ENCODE measurements around the gene CD200R1L.

DNA sequence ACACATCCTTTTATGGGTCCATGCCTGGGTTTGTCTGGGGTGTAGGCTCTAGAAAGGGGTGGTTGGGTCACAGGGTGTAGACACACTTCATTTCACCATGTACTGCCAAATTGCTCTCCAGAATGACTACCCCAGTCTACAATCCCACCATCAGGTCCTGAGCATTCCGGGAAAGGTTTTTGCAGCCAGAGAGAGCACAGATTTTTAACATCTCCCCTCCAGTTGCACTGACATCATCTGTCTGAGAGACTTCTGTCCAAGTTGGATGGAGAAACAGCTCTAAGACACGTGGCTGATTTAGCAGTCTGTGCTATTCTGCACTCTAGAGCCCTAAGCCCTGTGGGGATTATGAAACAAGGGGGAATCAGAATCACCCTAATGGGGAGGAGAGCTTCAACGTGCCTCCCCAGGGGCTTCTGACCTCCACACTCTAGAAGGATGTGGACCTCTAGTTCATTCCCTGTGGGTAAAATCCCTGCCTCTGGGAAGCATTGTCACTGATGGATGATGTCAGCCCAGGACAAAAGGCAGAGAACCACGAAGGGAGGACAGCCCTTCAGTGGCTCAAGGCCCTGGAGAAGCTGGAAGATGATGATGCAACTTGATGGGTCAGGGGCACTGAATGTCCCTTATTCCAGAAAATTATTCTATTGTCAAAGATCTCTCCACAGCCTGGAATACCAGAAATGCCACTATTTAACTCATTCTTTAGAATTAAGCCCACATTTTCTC lies 71.5 kb downstream of the CD200R1L start:
- TF ChIP-seq, protein P1, sequence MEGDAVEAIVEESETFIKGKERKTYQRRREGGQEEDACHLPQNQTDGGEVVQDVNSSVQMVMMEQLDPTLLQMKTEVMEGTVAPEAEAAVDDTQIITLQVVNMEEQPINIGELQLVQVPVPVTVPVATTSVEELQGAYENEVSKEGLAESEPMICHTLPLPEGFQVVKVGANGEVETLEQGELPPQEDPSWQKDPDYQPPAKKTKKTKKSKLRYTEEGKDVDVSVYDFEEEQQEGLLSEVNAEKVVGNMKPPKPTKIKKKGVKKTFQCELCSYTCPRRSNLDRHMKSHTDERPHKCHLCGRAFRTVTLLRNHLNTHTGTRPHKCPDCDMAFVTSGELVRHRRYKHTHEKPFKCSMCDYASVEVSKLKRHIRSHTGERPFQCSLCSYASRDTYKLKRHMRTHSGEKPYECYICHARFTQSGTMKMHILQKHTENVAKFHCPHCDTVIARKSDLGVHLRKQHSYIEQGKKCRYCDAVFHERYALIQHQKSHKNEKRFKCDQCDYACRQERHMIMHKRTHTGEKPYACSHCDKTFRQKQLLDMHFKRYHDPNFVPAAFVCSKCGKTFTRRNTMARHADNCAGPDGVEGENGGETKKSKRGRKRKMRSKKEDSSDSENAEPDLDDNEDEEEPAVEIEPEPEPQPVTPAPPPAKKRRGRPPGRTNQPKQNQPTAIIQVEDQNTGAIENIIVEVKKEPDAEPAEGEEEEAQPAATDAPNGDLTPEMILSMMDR (IDR thresholded peaks at IDR 0.05) = no peak
- no peak for TF ChIP-seq POLR2A (IDR thresholded peaks at IDR 0.05)

All from heart left ventricle (tissue), 13 donors.